ENCODE results near the gene STXBP5. TPM values are rescaled to one million over a fixed set of nuclear protein-coding genes. Genes with fewer than 3 reads are reported as not detected.

Gene STXBP5
- total and polyA plus RNA-seq, 4 donors, result 1.9 to 8.9 (median 4.8) TPM

DNA sequence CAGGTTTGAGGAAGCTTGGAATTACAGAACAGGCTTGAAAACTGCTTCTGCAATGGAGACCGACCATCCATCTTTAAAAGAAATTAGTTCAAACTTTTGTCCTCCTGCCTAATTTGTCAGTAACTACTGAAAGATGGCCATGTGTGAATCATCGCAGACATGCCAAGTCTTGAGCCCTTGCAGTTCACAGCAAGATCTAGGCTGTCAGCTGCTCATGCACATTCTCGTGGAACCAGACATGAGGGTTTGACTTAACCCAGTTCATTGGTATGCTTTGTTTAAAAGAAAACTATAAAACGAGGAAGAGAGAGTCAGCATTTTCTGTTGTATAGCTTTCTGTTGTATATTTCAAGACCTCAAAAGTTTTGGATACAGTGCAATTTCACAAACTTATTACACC, 230.3 kb downstream of the STXBP5 start (continued):
- no peak for TF ChIP-seq ZBTB33 (IDR thresholded peaks at IDR 0.05)

DNA sequence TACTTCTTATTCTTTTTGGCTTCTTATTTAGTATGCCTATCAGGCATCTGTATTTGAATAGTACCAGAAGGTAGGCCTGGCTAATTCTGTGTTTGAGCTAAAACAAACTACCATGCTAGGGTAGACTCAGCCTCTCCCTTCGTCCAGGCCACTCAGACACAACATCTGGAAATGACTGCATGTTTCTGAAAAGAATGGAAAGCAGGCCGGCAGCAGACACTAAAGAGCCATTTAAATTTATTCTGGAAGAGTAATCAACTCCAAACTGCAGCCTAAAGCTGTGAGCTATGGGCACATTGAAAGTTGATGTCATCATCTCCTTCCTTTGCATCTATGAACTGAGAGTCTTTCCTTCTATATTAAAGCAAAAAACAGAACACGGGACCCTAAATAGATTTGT, 233.4 kb downstream of the STXBP5 start:
- H3K27me3 ChIP-seq (ENCODE audit: control insufficient read depth in 4 of 4, insufficient read depth in 4 of 4, low read length in 3 of 4), result no peaks in the 10 kb centered on the region
- DNase-seq (ENCODE audit: low spot score), result no peak
- WGBS, result 83% methylated on average over 3 of the region's 3 CpGs
- H3K9me3 ChIP-seq (ENCODE audit: control insufficient read depth in 4 of 4, low read length in 3 of 4), result no peaks in the 10 kb centered on the region
- H3K27ac ChIP-seq (ENCODE audit: low read depth in 1 of 2, low read length in 2 of 2), result no peak overlapping the region
- no peak for TF ChIP-seq REST (IDR thresholded peaks at IDR 0.05)
- TF ChIP-seq EGR1 (IDR thresholded peaks at IDR 0.05; ENCODE audit: low read depth in 2 of 2), result no peak
- TF ChIP-seq JUND (IDR thresholded peaks at IDR 0.05), result no peak
- TF ChIP-seq TAF1 (conservative IDR thresholded peaks at IDR 0.05), result no peak
- no peak for TF ChIP-seq YY1 (IDR thresholded peaks at IDR 0.05)
- TF ChIP-seq GABPA (IDR thresholded peaks at IDR 0.05 in 1 of 2, conservative IDR thresholded peaks at IDR 0.05 in 1 of 2), result no peak
- TF ChIP-seq SP1 (IDR thresholded peaks at IDR 0.05), result no peak
- no peak for TF ChIP-seq CTCF (IDR thresholded peaks at IDR 0.05; ENCODE audit: low read depth, low read length, missing input control)
- no peak overlapping the region for H3K4me3 ChIP-seq (ENCODE audit: low read depth in 1 of 3, low read length in 3 of 3)
- H3K4me1 ChIP-seq (ENCODE audit: control insufficient read depth in 4 of 4, insufficient read depth in 4 of 4, low read length in 3 of 4), result no peaks in the 10 kb centered on the region
- no peak overlapping the region for H3K9ac ChIP-seq (ENCODE audit: low read depth in 1 of 2, low read length in 2 of 2)
- no peaks in the 10 kb centered on the region for H3K36me3 ChIP-seq (ENCODE audit: control insufficient read depth in 4 of 4, insufficient read depth in 3 of 4, low read depth in 1 of 4, low read length in 3 of 4)

- DNase-seq (ENCODE audit: low spot score), result no peak
- 81% methylated on average over 9 of the region's 9 CpGs for WGBS
These were observed 234.7 kb downstream of the STXBP5 start for GRCh38 chr6:147438758-147439528.

More at GRCh38 chr6:147438758-147439528, 234.7 kb downstream of the STXBP5 start:
- Histone ChIP-seq H3K4me3 (ENCODE audit: low read depth in 1 of 3, low read length in 3 of 3) (no peak overlapping the region), H3K4me1 (ENCODE audit: control insufficient read depth in 4 of 4, insufficient read depth in 4 of 4, low read length in 3 of 4) (no peaks in the 10 kb centered on the region), H3K9ac (ENCODE audit: low read depth in 1 of 2, low read length in 2 of 2) (no peak overlapping the region), H3K27me3 (ENCODE audit: control insufficient read depth in 4 of 4, insufficient read depth in 4 of 4, low read length in 3 of 4) (no peaks in the 10 kb centered on the region), H3K9me3 (ENCODE audit: control insufficient read depth in 4 of 4, low read length in 3 of 4) (no peaks in the 10 kb centered on the region), H3K27ac (ENCODE audit: low read depth in 1 of 2, low read length in 2 of 2) (no peak overlapping the region), H3K36me3 (ENCODE audit: control insufficient read depth in 4 of 4, insufficient read depth in 3 of 4, low read depth in 1 of 4, low read length in 3 of 4) (no peaks in the 10 kb centered on the region)
- TF ChIP-seq NR2F2 (IDR thresholded peaks at IDR 0.05) (no peak), GABPA (IDR thresholded peaks at IDR 0.05 in 1 of 2, conservative IDR thresholded peaks at IDR 0.05 in 1 of 2) (no peak), FOXA1 (IDR thresholded peaks at IDR 0.05) (no peak), JUND (IDR thresholded peaks at IDR 0.05) (no peak), EGR1 (IDR thresholded peaks at IDR 0.05; ENCODE audit: low read depth in 2 of 2) (no peak)

Small RNA genes lying within 50 kb of the gene (small RNA-seq; reads per million reads assigned to genes)
- not detected for gene AL355365.1

All from liver (tissue), 10 donors.